ENCODE measurements around the gene GGA1. TPM values are rescaled to one million over a fixed set of nuclear protein-coding genes. Genes with fewer than 3 reads are reported as not detected.
"Not testable (repeated sequence)": the region's sequence is repeated elsewhere in the genome, so short reads cannot be mapped to it uniquely, and the experiment has no call there.

Gene GGA1
- total and polyA plus RNA-seq, 2 donors from 2014 or later, result 37.5 to 61.2 TPM

DNA sequence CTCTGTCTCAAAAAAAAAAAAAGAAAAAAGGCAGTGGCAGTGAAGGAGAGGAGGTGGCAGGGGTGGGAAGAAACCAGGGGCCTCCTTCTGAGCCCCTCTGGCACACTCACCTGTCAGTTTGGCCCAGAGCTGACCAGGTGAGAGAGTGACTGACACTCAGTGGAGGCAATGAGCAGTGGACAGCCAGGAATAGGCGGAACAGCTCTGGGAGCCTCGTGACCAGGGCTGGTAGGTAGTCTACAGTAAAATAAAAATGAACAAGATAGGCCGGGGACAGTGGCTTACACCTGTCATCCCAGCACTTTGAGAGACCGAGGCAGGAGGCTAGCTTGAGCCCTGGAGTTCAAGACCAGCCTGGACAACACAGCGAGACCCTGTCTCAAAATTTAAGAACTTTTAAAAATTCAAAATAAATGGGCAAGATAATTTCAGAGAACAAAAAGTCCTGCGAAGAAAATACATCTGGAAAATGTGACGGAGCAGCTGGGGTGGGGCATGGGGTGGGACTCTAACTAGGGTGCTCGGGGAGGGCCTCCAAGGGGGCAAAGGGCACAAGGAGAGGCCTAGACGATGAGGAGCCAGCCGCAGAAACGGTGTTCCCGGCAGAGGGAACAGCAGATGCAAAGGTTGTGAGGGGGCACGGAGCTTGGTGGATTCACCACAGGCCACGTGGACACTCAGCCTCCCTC lies 46.1 kb downstream of the GGA1 start:
- no peak overlapping the region for H3K4me3 ChIP-seq (ENCODE audit: low read length in 3 of 3)
- FAIRE-seq (no peak), DNase-seq (no peak)
- no peak overlapping the region for H3K9ac ChIP-seq (ENCODE audit: low read length in 3 of 3)
- H3K36me3 ChIP-seq (ENCODE audit: control insufficient read depth in 2 of 3, insufficient read depth in 3 of 3, low read length in 3 of 3), result no peaks in the 10 kb centered on the region
- H3K9me3 ChIP-seq (ENCODE audit: control insufficient read depth in 2 of 3, insufficient read depth in 1 of 3, low read length in 3 of 3), result no peaks in the 10 kb centered on the region
- TF ChIP-seq, protein P1, sequence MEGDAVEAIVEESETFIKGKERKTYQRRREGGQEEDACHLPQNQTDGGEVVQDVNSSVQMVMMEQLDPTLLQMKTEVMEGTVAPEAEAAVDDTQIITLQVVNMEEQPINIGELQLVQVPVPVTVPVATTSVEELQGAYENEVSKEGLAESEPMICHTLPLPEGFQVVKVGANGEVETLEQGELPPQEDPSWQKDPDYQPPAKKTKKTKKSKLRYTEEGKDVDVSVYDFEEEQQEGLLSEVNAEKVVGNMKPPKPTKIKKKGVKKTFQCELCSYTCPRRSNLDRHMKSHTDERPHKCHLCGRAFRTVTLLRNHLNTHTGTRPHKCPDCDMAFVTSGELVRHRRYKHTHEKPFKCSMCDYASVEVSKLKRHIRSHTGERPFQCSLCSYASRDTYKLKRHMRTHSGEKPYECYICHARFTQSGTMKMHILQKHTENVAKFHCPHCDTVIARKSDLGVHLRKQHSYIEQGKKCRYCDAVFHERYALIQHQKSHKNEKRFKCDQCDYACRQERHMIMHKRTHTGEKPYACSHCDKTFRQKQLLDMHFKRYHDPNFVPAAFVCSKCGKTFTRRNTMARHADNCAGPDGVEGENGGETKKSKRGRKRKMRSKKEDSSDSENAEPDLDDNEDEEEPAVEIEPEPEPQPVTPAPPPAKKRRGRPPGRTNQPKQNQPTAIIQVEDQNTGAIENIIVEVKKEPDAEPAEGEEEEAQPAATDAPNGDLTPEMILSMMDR (IDR thresholded peaks at IDR 0.05; ENCODE audit: borderline replicate concordance, extremely low read depth, insufficient read depth), result no peak
- H3K4me1 ChIP-seq (ENCODE audit: control insufficient read depth in 2 of 3, insufficient read depth in 2 of 3, low read depth in 1 of 3, low read length in 3 of 3), result peaks cover 0 to 13% (median 6%) of the 10 kb centered on the region in 3 donors
- H3K27me3 ChIP-seq (ENCODE audit: control insufficient read depth, insufficient read depth, low read length), result no peaks in the 10 kb centered on the region
- intact Hi-C loops (cut with DNase I), result no loop called here
- no peak overlapping the region for H3K27ac ChIP-seq (ENCODE audit: low read depth in 2 of 2, low read length in 2 of 2)

GRCh38 chr22:37655252-37655563 lies 46.6 kb downstream of the GGA1 start:
- intact Hi-C loops (cut with DNase I), result no loop called here
- TF ChIP-seq, protein P1 (IDR thresholded peaks at IDR 0.05; ENCODE audit: borderline replicate concordance, extremely low read depth, insufficient read depth), result no peak
- Histone ChIP-seq H3K27ac (ENCODE audit: low read depth in 2 of 2, low read length in 2 of 2) (no peak overlapping the region), H3K4me1 (ENCODE audit: control insufficient read depth in 2 of 3, insufficient read depth in 2 of 3, low read depth in 1 of 3, low read length in 3 of 3) (peaks cover 0 to 18% (median 7%) of the 10 kb centered on the region in 3 donors), H3K27me3 (ENCODE audit: control insufficient read depth, insufficient read depth, low read length) (no peaks in the 10 kb centered on the region), H3K9me3 (ENCODE audit: control insufficient read depth in 2 of 3, insufficient read depth in 1 of 3, low read length in 3 of 3) (no peaks in the 10 kb centered on the region), H3K9ac (ENCODE audit: low read length in 3 of 3) (no peak overlapping the region), H3K4me3 (ENCODE audit: low read length in 3 of 3) (no peak overlapping the region), H3K36me3 (ENCODE audit: control insufficient read depth in 2 of 3, insufficient read depth in 3 of 3, low read length in 3 of 3) (no peaks in the 10 kb centered on the region)
- DNase-seq, result no peak
- FAIRE-seq, result no peak

- intact Hi-C loops (cut with DNase I); H3K4me3 ChIP-seq (ENCODE audit: low read length in 3 of 3); H3K9me3 ChIP-seq (ENCODE audit: control insufficient read depth in 2 of 3, insufficient read depth in 1 of 3, low read length in 3 of 3); FAIRE-seq; H3K27ac ChIP-seq (ENCODE audit: low read depth in 2 of 2, low read length in 2 of 2); DNase-seq; H3K36me3 ChIP-seq (ENCODE audit: control insufficient read depth in 2 of 3, insufficient read depth in 3 of 3, low read length in 3 of 3); H3K9ac ChIP-seq (ENCODE audit: low read length in 3 of 3); H3K27me3 ChIP-seq (ENCODE audit: control insufficient read depth, insufficient read depth, low read length): not testable (repeated sequence)
- H3K4me1 ChIP-seq (ENCODE audit: control insufficient read depth in 2 of 3, insufficient read depth in 2 of 3, low read depth in 1 of 3, low read length in 3 of 3), result peaks cover 4 to 28% (median 9%) of the 10 kb centered on the region in 3 donors
These were observed 47.9 kb downstream of the GGA1 start for GRCh38 chr22:37656583-37656982.

- H3K9me3 ChIP-seq (ENCODE audit: control insufficient read depth in 2 of 3, insufficient read depth in 1 of 3, low read length in 3 of 3), result no peaks in the 10 kb centered on the region
- H3K36me3 ChIP-seq (ENCODE audit: control insufficient read depth in 2 of 3, insufficient read depth in 3 of 3, low read length in 3 of 3), result no peaks in the 10 kb centered on the region
- peak overlapping the region; percentile 52 to 90 (median 79) for H3K4me3 ChIP-seq (ENCODE audit: low read length in 3 of 3)
- intact Hi-C loops (cut with DNase I), result no loop called here
- peaks cover 5 to 28% (median 9%) of the 10 kb centered on the region in 3 donors for H3K4me1 ChIP-seq (ENCODE audit: control insufficient read depth in 2 of 3, insufficient read depth in 2 of 3, low read depth in 1 of 3, low read length in 3 of 3)
- FAIRE-seq (no peak), DNase-seq (no peak)
- no peaks in the 10 kb centered on the region for H3K27me3 ChIP-seq (ENCODE audit: control insufficient read depth, insufficient read depth, low read length)
- H3K9ac ChIP-seq (ENCODE audit: low read length in 3 of 3), result peak overlapping the region; percentile 7 to 71 (median 67)
- H3K27ac ChIP-seq (ENCODE audit: low read depth in 2 of 2, low read length in 2 of 2), result no peak overlapping the region
- TF ChIP-seq, protein P1 (IDR thresholded peaks at IDR 0.05; ENCODE audit: borderline replicate concordance, extremely low read depth, insufficient read depth), result no peak
These were observed 49.0 kb downstream of the GGA1 start for GRCh38 chr22:37657590-37658132.

All from kidney (tissue), 14 donors.